DND-41 (cell line): Measurements from ENCODE around the gene GPA33.

ENCODE experiments used
- ATAC-seq: fragments of 200-7000 bp; cut with Tn5 transposase; 3 replicates; pipeline ENCODE4 v1.9.1; 2021; ENCODE audit warnings: low read depth; ENCODE audit not compliant: insufficient read depth
- DNase-seq: peaks from one replicate; pipeline ENCODE4 v3.0.0-alpha.2; 2020
- H2AFZ ChIP-seq: 2 replicates; pipeline ENCODE4 v1.6.0; 2012; ENCODE audit warnings: low read depth, low read length
- H3K27ac ChIP-seq: 2 replicates; pipeline ENCODE4 v1.5.1; 2012; ENCODE audit warnings: low read length, inconsistent platforms
- H3K27me3 ChIP-seq: fragments of 200-600 bp; sonication (generic); 2 replicates; pipeline ENCODE4 v1.6.0; 2012; ENCODE audit warnings: low read length, mild to moderate bottlenecking, inconsistent platforms; ENCODE audit not compliant: insufficient read depth, poor library complexity
- H3K36me3 ChIP-seq: 2 replicates; pipeline ENCODE4 v1.5.1; 2012; ENCODE audit warnings: low read length, inconsistent platforms; ENCODE audit not compliant: insufficient read depth
- H3K4me1 ChIP-seq: 2 replicates; pipeline ENCODE4 v1.5.1; 2012; ENCODE audit warnings: mild to moderate bottlenecking, low read length; ENCODE audit not compliant: insufficient read depth
- H3K4me2 ChIP-seq: 2 replicates; pipeline ENCODE4 v1.6.0; 2012; ENCODE audit warnings: mild to moderate bottlenecking, moderate library complexity, low read length, inconsistent platforms; ENCODE audit not compliant: insufficient read depth
- H3K4me3 ChIP-seq, 2 experiments: fragments of 200-600 bp in 1 of 2; shearing (Covaris generic) in 1 of 2; 2 replicates each; pipeline ENCODE4 v1.5.1; 2012 to 2016; ENCODE audit warnings: inconsistent platforms in 2 of 2, low read length in 2 of 2, mild to moderate bottlenecking in 2 of 2, low read depth in 1 of 2, moderate library complexity in 1 of 2
- H3K79me2 ChIP-seq: 2 replicates; pipeline ENCODE4 v1.6.0; 2012; ENCODE audit warnings: low read length, inconsistent platforms; ENCODE audit not compliant: insufficient read depth
- H3K9ac ChIP-seq: 2 replicates; pipeline ENCODE4 v1.6.0; 2012; ENCODE audit warnings: low read depth, mild to moderate bottlenecking, inconsistent platforms, low read length, moderate library complexity
- H3K9me3 ChIP-seq: 2 replicates; pipeline ENCODE4 v1.5.1; 2012; ENCODE audit warnings: low read length, moderate library complexity, mild to moderate bottlenecking, inconsistent platforms; ENCODE audit not compliant: insufficient read depth, severe bottlenecking
- H4K20me1 ChIP-seq: 2 replicates; pipeline ENCODE4 v1.6.0; 2012; ENCODE audit warnings: low read length; ENCODE audit not compliant: insufficient read depth
- EZH2 ChIP-seq: IDR thresholded peaks from 3 replicates; pipeline ENCODE4 v1.6.1; 2012; ENCODE audit warnings: borderline replicate concordance, low read depth, mild to moderate bottlenecking, moderate library complexity, low read length, inconsistent platforms; ENCODE audit not compliant: severe bottlenecking
- TF ChIP-seq, protein P1 (sequence below): IDR thresholded peaks from 2 replicates; pipeline ENCODE4 v1.5.1; 2012; ENCODE audit warnings: borderline replicate concordance, low read length, moderate library complexity, mild to moderate bottlenecking; ENCODE audit not compliant: poor library complexity, severe bottlenecking; ENCODE audit errors: extremely low read depth

GPA33 gene

DNA sequence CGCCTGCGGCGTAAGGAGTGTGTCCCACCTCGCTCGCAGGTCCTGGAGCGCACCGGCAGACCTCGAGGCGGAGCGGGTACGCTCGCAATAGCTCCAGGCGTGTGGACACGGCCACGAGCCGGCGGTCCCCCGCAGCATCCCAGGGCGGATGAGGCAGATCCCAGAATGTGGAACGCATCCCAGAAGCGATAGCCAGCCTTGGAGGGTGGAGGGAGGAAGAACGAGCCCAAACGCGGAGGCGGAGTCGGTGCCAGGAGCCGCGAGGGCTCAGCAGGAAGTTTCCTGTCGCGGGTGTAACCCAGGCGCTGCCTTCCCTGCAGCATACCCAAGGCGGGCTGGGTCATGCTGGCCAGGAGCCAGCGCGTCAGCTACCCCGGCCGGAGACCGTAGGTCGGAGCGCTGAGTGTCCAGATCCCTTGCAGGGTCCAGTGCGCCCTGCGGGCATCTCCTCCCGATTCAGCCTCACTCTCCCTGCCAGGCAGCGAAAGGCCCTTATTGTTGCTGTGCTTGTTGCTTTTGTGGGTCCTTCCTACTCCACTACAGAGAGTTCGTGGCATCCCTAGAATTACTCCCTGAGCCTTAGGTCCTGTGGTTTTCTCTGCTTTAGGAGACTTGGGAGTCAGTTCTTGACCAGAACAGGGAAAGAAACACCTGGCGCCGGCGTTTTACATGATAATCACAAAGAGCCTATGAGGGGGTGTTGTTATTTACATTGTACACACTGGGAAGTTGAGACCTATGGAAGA is 31.4 kb upstream of the GPA33 start:
- H3K27me3 ChIP-seq = no peaks in the 10 kb centered on the region
- DNase-seq (peak; percentile 35), ATAC-seq (peak; percentile 48)
- H3K4me3 ChIP-seq = no peak overlapping the region
- no peak overlapping the region for H3K4me2 ChIP-seq
- no peaks in the 10 kb centered on the region for H3K9me3 ChIP-seq
- H4K20me1 ChIP-seq = no peaks in the 10 kb centered on the region
- no peak overlapping the region for H3K27ac ChIP-seq
- TF ChIP-seq, protein P1, sequence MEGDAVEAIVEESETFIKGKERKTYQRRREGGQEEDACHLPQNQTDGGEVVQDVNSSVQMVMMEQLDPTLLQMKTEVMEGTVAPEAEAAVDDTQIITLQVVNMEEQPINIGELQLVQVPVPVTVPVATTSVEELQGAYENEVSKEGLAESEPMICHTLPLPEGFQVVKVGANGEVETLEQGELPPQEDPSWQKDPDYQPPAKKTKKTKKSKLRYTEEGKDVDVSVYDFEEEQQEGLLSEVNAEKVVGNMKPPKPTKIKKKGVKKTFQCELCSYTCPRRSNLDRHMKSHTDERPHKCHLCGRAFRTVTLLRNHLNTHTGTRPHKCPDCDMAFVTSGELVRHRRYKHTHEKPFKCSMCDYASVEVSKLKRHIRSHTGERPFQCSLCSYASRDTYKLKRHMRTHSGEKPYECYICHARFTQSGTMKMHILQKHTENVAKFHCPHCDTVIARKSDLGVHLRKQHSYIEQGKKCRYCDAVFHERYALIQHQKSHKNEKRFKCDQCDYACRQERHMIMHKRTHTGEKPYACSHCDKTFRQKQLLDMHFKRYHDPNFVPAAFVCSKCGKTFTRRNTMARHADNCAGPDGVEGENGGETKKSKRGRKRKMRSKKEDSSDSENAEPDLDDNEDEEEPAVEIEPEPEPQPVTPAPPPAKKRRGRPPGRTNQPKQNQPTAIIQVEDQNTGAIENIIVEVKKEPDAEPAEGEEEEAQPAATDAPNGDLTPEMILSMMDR = no peak
- no peak for TF ChIP-seq EZH2
- no peaks in the 10 kb centered on the region for H3K36me3 ChIP-seq
- H3K4me1 ChIP-seq = no peaks in the 10 kb centered on the region
- H3K9ac ChIP-seq = no peak overlapping the region
- H2AFZ ChIP-seq = no peak overlapping the region
- no peaks in the 10 kb centered on the region for H3K79me2 ChIP-seq

DNA sequence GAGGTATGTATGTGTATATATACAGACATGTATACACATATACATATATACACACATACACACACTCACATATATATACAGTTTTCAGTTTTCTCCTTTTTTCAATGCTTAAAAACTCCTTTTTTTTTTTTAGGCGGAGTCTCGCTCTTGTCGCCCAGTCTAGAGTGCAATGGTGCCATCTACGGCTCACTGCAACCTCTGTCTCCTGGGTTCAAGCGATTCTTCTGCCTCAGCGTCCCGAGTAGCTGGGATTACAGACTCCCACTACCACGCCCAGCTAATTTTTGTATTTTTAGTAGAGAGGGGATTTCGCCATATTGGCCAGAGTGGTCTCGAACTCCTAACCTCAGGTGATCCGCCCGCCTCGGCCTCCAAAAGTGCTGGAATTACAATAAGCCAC is 30.7 kb upstream of the GPA33 start:
- Histone ChIP-seq H3K36me3 (no peaks in the 10 kb centered on the region), H3K4me3 (no peak overlapping the region), H2AFZ (no peak overlapping the region), H3K4me2 (no peak overlapping the region), H3K27ac (no peak overlapping the region), H3K9ac (no peak overlapping the region), H4K20me1 (no peaks in the 10 kb centered on the region), H3K27me3 (no peaks in the 10 kb centered on the region), H3K9me3 (no peaks in the 10 kb centered on the region), H3K79me2 (no peaks in the 10 kb centered on the region), H3K4me1 (no peaks in the 10 kb centered on the region)
- DNase-seq (no peak), ATAC-seq (peak; percentile 35; the same call in 1 of the 3 replicates)
- TF ChIP-seq, protein P1 = peak; percentile 26
- TF ChIP-seq EZH2 = no peak

DNA sequence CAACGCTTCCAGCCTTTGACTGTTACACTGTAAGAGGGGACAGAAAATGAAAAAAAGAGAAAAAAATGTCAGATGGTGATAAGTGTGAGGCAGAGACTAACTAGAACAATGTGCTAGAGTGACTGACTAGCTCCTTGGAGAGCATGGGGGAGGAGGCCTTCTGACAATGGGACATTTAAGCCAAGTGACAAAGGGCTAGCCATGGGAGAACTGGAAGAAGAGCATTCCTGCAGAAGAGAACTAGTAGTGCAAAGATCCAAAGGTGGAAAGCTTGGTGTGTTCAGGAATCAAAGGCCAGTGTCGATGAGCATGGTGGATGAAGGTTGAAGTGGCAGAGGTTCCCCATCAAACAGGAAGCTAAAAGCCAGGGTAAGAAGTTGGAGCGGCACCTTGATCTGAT is 29.5 kb upstream of the GPA33 start:
- H3K9me3 ChIP-seq = no peaks in the 10 kb centered on the region
- no peak overlapping the region for H2AFZ ChIP-seq
- DNase-seq (no peak), ATAC-seq (no peak)
- no peak overlapping the region for H3K9ac ChIP-seq
- no peak overlapping the region for H3K27ac ChIP-seq
- H3K27me3 ChIP-seq = no peaks in the 10 kb centered on the region
- no peak for TF ChIP-seq EZH2
- TF ChIP-seq, protein P1 = no peak
- no peak overlapping the region for H3K4me3 ChIP-seq
- no peaks in the 10 kb centered on the region for H4K20me1 ChIP-seq
- no peaks in the 10 kb centered on the region for H3K4me1 ChIP-seq
- no peaks in the 10 kb centered on the region for H3K36me3 ChIP-seq
- no peak overlapping the region for H3K4me2 ChIP-seq
- H3K79me2 ChIP-seq = no peaks in the 10 kb centered on the region

DNA sequence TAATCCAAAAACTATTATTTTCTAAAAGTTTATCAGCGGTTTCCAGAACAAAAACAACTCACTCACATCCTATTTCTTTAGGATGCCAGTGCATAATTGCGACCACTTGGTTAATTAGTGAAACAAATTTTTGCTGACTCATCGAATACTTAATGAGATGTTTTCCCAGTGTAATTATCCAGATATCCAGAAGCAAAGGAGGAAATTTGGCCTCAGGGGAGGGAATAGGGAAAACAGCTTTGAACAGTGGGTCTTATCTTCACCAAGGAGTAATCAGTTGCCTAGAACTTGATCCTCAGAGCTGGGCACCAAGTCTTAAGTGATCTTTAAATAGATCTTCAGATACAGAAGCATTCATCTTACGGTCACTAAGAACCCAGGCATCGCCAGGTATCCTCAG is 28.0 kb upstream of the GPA33 start:
- H3K27ac ChIP-seq = no peak overlapping the region
- no peak overlapping the region for H2AFZ ChIP-seq
- no peaks in the 10 kb centered on the region for H3K9me3 ChIP-seq
- no peaks in the 10 kb centered on the region for H3K4me1 ChIP-seq
- no peak overlapping the region for H3K4me2 ChIP-seq
- no peak overlapping the region for H3K9ac ChIP-seq
- no peaks in the 10 kb centered on the region for H3K36me3 ChIP-seq
- no peaks in the 10 kb centered on the region for H3K27me3 ChIP-seq
- H3K79me2 ChIP-seq = no peaks in the 10 kb centered on the region
- H3K4me3 ChIP-seq = no peak overlapping the region
- TF ChIP-seq, protein P1 = no peak
- no peak for TF ChIP-seq EZH2
- no peaks in the 10 kb centered on the region for H4K20me1 ChIP-seq
- DNase-seq (no peak), ATAC-seq (no peak)
